Smooth muscle cell (in vitro differentiated cells): ENCODE data around the gene KLF1. TPM values are rescaled to one million over a fixed set of nuclear protein-coding genes. Genes with fewer than 3 reads are reported as not detected.
A peak's percentile ranks its signal among the peaks of the same experiment; 100 is the strongest.
"Not testable (repeated sequence)": the region's sequence is repeated elsewhere in the genome, so short reads cannot be mapped to it uniquely, and the experiment has no call there.

Experiments
- DNase-seq: peaks from one replicate; lab custom pipeline; 2025; ENCODE audit not compliant: unreplicated experiment; lab: John Stamatoyannopoulos, UW
- H2AFZ ChIP-seq: fragments of 200-600 bp; sonication (generic); 2 replicates; pipeline ENCODE4 v1.6.0; 2016; ENCODE audit warnings: antibody characterized with exemption, low read depth, mild to moderate bottlenecking
- H3F3A ChIP-seq: fragments of 200-600 bp; sonication (generic); 2 replicates; pipeline ENCODE4 v1.6.0; 2017; ENCODE audit warnings: antibody characterized with exemption, low read depth
- H3K27ac ChIP-seq: fragments of 200-600 bp; sonication (generic); 2 replicates; pipeline ENCODE4 v1.5.1; 2016; ENCODE audit warnings: low read depth, mild to moderate bottlenecking
- H3K27me3 ChIP-seq: fragments of 200-600 bp; sonication (generic); 2 replicates; pipeline ENCODE4 v1.6.1; 2016; ENCODE audit warnings: low read depth, mild to moderate bottlenecking
- H3K36me3 ChIP-seq: fragments of 200-600 bp; sonication (generic); 2 replicates; pipeline ENCODE4 v1.5.1; 2016; ENCODE audit warnings: low read depth
- H3K4me1 ChIP-seq: fragments of 200-600 bp; sonication (generic); 2 replicates; pipeline ENCODE4 v1.5.1; 2016; ENCODE audit warnings: low read depth
- H3K4me2 ChIP-seq: fragments of 200-600 bp; sonication (generic); 2 replicates; pipeline ENCODE4 v1.6.0; 2016; ENCODE audit warnings: mild to moderate bottlenecking
- H3K4me3 ChIP-seq: fragments of 200-600 bp; sonication (generic); 2 replicates; pipeline ENCODE4 v1.5.1; 2016; ENCODE audit warnings: mild to moderate bottlenecking
- H3K79me2 ChIP-seq: fragments of 200-600 bp; sonication (generic); 2 replicates; pipeline ENCODE4 v1.6.0; 2016; ENCODE audit warnings: low read depth, mild to moderate bottlenecking
- H3K9ac ChIP-seq: fragments of 200-600 bp; sonication (generic); 2 replicates; pipeline ENCODE4 v1.6.0; 2016; ENCODE audit warnings: low read depth
- H3K9me3 ChIP-seq: fragments of 200-600 bp; sonication (generic); replicated peaks from 2 replicates; pipeline ENCODE4 v1.5.1; 2016; ENCODE audit warnings: low read depth
- H4K20me1 ChIP-seq: fragments of 200-600 bp; sonication (generic); 2 replicates; pipeline ENCODE4 v1.6.0; 2016; ENCODE audit warnings: low read depth
- WGBS: methylation state at CpG from one replicate; pipeline ENCODE4 v1.1.7; 2016; ENCODE audit warnings: low lambda C conversion rate; 5-methylcytosine and 5-hydroxymethylcytosine counted together
- polyA plus RNA-seq: library from polyadenylated mRNA; unstranded; fragments of >200 nt; fragmentation: Nextera tagmentation; extraction: Ambion mirVana; gene quantifications from 2 replicates; pipeline ENCODE4 v1.2.1, GENCODE V29; 2016
- total RNA-seq: library from RNA; depleted of rRNA; stranded (reverse); fragments of >200 nt; gene quantifications from 2 replicates; pipeline ENCODE4 v1.2.3, GENCODE V29; 2014
- TF ChIP-seq, protein P1 (sequence below): fragments of 200-600 bp; sonication (generic); IDR thresholded peaks from 2 replicates; pipeline ENCODE4 v1.5.1; 2017; ENCODE audit warnings: borderline replicate concordance, mild to moderate bottlenecking, antibody characterized with exemption; ENCODE audit not compliant: insufficient read depth, poor library complexity, severe bottlenecking

KLF1 gene
- total and polyA plus RNA-seq, 2 experiments from 2014 or later: 0.09 TPM; not detected in 1

GRCh38 chr19:12891553-12892021 lies 4.6 kb upstream of the KLF1 start:
- no peaks in the 10 kb centered on the region for H3F3A ChIP-seq

DNA sequence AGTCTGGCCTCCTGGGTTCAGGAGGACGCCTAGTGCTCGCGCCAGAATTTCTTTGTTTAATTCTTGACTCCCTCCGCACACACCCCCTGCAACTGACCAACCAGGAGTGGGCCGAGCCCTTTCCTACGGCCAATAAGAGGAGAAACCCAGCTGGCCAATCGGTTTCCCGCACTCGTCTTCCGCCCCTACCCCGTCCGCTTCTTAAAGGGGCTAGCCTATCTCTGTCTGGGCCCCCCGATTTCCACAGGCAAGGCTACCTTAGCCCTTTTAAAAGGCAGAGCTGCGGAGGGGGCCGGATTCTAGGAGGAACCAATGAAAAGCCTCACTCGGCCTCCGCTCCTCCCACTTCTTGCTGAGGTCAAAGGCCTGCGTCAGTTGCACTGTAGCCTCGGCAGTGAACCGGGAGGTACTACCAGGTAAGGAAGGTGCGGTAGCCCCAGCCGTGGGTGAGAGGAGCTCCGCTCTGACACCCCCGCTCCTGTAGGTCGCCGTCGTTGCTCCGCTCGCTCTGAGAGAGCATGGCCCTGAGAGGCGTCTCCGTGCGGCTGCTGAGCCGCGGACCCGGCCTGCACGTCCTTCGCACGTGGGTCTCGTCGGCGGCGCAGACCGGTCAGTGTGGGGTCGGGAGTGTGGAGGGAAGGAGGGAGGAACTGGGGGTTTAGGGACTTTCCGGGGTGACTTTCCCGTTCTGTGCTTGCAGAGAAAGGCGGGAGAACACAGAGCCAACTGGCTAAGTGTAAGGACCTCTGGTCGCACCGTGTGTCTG lies 4.0 kb upstream of the KLF1 start, which contains the start of gene GCDH:
GCDH (plus strand) TSS at position 374 of the 766 bp plus-strand sequence; CDS start at position 519, 145 bp downstream.
- H2AFZ ChIP-seq: peak within 1 kb of the TSS; percentile 76
- H3K79me2 ChIP-seq: no peaks in the 10 kb centered on the region
- H4K20me1 ChIP-seq: no peaks in the 10 kb centered on the region
- no peaks in the 10 kb centered on the region for H3K4me1 ChIP-seq
- H3K9me3 ChIP-seq: no peaks in the 10 kb centered on the region
- peak within 1 kb of the TSS; percentile 6 for H3K27ac ChIP-seq
- H3K36me3 ChIP-seq: no peaks in the 10 kb centered on the region
- 2% methylated on average over 43 of the region's 49 CpGs for WGBS
- H3K27me3 ChIP-seq: peaks cover 3% of the 10 kb centered on the region
- TF ChIP-seq, protein P1, sequence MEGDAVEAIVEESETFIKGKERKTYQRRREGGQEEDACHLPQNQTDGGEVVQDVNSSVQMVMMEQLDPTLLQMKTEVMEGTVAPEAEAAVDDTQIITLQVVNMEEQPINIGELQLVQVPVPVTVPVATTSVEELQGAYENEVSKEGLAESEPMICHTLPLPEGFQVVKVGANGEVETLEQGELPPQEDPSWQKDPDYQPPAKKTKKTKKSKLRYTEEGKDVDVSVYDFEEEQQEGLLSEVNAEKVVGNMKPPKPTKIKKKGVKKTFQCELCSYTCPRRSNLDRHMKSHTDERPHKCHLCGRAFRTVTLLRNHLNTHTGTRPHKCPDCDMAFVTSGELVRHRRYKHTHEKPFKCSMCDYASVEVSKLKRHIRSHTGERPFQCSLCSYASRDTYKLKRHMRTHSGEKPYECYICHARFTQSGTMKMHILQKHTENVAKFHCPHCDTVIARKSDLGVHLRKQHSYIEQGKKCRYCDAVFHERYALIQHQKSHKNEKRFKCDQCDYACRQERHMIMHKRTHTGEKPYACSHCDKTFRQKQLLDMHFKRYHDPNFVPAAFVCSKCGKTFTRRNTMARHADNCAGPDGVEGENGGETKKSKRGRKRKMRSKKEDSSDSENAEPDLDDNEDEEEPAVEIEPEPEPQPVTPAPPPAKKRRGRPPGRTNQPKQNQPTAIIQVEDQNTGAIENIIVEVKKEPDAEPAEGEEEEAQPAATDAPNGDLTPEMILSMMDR: no peak
- peak; percentile 80 for DNase-seq
- H3F3A ChIP-seq: no peaks in the 10 kb centered on the region
- H3K4me3 ChIP-seq: peak within 1 kb of the TSS; percentile 76
- H3K4me2 ChIP-seq: peak within 1 kb of the TSS; percentile 92
- peak within 1 kb of the TSS; percentile 70 for H3K9ac ChIP-seq

More at GRCh38 chr19:12891553-12892021, 4.6 kb upstream of the KLF1 start:
- no peaks in the 10 kb centered on the region for H3K79me2 ChIP-seq
- no peaks in the 10 kb centered on the region for H3K36me3 ChIP-seq
- TF ChIP-seq, protein P1: no peak
- no peak for DNase-seq
- H3K4me3 ChIP-seq: peak overlapping the region; percentile 76
- H3K4me1 ChIP-seq: no peaks in the 10 kb centered on the region
- no peaks in the 10 kb centered on the region for H3K27me3 ChIP-seq
- H3K27ac ChIP-seq: no peak overlapping the region
- no peaks in the 10 kb centered on the region for H4K20me1 ChIP-seq
- H3K4me2 ChIP-seq: peak overlapping the region; percentile 92
- H2AFZ ChIP-seq: no peak overlapping the region
- H3K9ac ChIP-seq: peak overlapping the region; percentile 70
- 18% methylated on average over 26 of the region's 26 CpGs for WGBS
- H3K9me3 ChIP-seq: no peaks in the 10 kb centered on the region

GRCh38 chr19:12890299-12890786 lies 3.3 kb upstream of the KLF1 start:
- WGBS: 35% methylated on average over 10 of the region's 10 CpGs
- Histone ChIP-seq H2AFZ (peak overlapping the region; percentile 68), H3K4me2 (peak overlapping the region; percentile 92), H3K4me3 (peak overlapping the region; percentile 76)
- not testable (repeated sequence) for H3K4me1 ChIP-seq, H3K9me3 ChIP-seq, H3K9ac ChIP-seq, H3F3A ChIP-seq, H4K20me1 ChIP-seq, H3K36me3 ChIP-seq, H3K27ac ChIP-seq, H3K79me2 ChIP-seq, DNase-seq, H3K27me3 ChIP-seq

DNA sequence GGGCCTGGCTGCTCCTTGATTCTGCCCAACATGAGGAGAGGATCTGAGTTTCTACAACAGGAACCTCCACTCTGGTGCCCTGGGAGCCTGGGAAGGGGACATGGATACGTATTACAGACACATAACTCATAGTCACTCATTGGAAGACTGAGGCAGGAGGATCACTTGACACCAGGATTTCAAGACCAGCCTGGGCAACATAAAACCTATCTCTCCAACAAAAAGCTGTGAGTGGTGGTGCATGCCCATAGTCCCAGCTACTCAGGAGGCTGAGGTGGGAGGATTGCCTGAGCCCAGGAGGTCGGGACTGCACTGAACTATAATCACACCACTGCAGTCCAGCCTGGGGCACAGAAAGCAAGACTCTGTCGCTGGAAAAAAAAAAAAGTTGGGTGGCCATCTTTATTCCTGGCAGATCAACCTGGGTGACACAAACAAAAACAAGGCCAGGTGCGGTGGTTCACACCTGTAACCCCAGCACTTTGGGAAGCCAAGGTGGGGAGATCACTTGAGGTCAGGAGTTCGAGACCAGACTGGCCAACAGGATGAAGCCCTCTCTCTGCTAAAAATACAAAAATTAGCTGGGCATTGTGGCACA lies 1.1 kb upstream of the KLF1 start:
- no peak for DNase-seq
- TF ChIP-seq, protein P1: no peak
- no peak overlapping the region for H3K9ac ChIP-seq

More for the DNA sequence above, 1.1 kb upstream of the KLF1 start:
- H3K36me3 ChIP-seq: no peaks in the 10 kb centered on the region
- H3K79me2 ChIP-seq: no peaks in the 10 kb centered on the region
- H3K27me3 ChIP-seq: peaks cover 18% of the 10 kb centered on the region
- no peak overlapping the region for H3K27ac ChIP-seq
- no peak overlapping the region for H3K4me2 ChIP-seq
- H3K4me1 ChIP-seq: no peaks in the 10 kb centered on the region
- H3K9me3 ChIP-seq: no peaks in the 10 kb centered on the region
- H4K20me1 ChIP-seq: no peaks in the 10 kb centered on the region
- H2AFZ ChIP-seq: no peak overlapping the region
- WGBS: 78% methylated on average over 5 of the region's 5 CpGs
- no peak overlapping the region for H3K4me3 ChIP-seq
- H3F3A ChIP-seq: no peaks in the 10 kb centered on the region
